SU-DHL-6 (cell line): ENCODE measurements around the gene PNMA1.

Experiments used
- EZH2phosphoT487 ChIP-seq: fragments of 200-600 bp; sonication (generic), shearing (Covaris generic); conservative IDR thresholded peaks from 2 replicates; pipeline ENCODE4 v1.6.1; 2018; ENCODE audit warnings: mild to moderate bottlenecking, antibody characterized with exemption, low read length, moderate library complexity, mixed read lengths
- TF ChIP-seq, protein P1 (sequence below): fragments of 200-600 bp; sonication (generic); IDR thresholded peaks from one replicate; pipeline ENCODE4 v1.5.1; 2017; ENCODE audit warnings: antibody characterized with exemption, mild to moderate bottlenecking, low read length, moderate library complexity; ENCODE audit not compliant: insufficient read depth, poor library complexity, severe bottlenecking

DNA sequence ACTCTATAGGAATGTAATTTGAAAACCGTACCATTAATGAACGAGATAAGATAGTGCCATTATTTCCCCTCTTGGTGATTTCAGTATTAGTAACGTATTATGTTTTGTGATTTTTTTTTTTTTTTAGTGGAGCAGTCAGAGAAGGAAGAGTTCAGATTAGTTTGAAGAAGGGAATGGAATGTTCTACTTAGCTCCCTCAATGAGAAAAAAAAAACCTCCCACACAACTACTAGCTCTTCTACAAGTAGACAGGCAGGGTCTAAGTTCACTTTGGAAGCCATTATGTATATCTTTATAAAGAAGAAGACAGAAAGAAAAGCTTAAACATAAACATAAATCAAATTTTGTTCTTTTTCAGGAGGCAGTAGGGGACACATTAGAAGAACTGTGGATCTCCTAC is 27.3 kb downstream of the PNMA1 start:
- TF ChIP-seq, protein P1, sequence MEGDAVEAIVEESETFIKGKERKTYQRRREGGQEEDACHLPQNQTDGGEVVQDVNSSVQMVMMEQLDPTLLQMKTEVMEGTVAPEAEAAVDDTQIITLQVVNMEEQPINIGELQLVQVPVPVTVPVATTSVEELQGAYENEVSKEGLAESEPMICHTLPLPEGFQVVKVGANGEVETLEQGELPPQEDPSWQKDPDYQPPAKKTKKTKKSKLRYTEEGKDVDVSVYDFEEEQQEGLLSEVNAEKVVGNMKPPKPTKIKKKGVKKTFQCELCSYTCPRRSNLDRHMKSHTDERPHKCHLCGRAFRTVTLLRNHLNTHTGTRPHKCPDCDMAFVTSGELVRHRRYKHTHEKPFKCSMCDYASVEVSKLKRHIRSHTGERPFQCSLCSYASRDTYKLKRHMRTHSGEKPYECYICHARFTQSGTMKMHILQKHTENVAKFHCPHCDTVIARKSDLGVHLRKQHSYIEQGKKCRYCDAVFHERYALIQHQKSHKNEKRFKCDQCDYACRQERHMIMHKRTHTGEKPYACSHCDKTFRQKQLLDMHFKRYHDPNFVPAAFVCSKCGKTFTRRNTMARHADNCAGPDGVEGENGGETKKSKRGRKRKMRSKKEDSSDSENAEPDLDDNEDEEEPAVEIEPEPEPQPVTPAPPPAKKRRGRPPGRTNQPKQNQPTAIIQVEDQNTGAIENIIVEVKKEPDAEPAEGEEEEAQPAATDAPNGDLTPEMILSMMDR, result no peak
- TF ChIP-seq EZH2phosphoT487, result no peak
